NCI-H1694 treated with DMSO at 0.1 percent for 48 hours (cell line): ENCODE data around the gene SNCAIP.
"Not testable (repeated sequence)": the region's sequence is repeated elsewhere in the genome, so short reads cannot be mapped to it uniquely, and the experiment has no call there.

Experiments used
- DNase-seq: peaks from one replicate; lab custom pipeline; 2025; lab: John Stamatoyannopoulos, UW

The SNCAIP gene

GRCh38 chr5:122468351-122469116 lies 156.5 kb downstream of the SNCAIP start:
- DNase-seq: no peak

GRCh38 chr5:122469384-122469919 lies 157.4 kb downstream of the SNCAIP start:
- no peak for DNase-seq

- no peak for DNase-seq
These were observed 158.3 kb downstream of the SNCAIP start for GRCh38 chr5:122470365-122470764.

- DNase-seq: no peak
These were observed 159.2 kb downstream of the SNCAIP start for GRCh38 chr5:122471031-122471751.

GRCh38 chr5:122471752-122472061 lies 159.7 kb downstream of the SNCAIP start:
- no peak for DNase-seq

- DNase-seq: no peak
These were observed 161.3 kb downstream of the SNCAIP start for GRCh38 chr5:122473138-122473843.

GRCh38 chr5:122473941-122474340 lies 161.9 kb downstream of the SNCAIP start:
- DNase-seq: no peak

- no peak for DNase-seq
These were observed 166.9 kb downstream of the SNCAIP start for GRCh38 chr5:122478741-122479442.

- DNase-seq: no peak
These were observed 168.1 kb downstream of the SNCAIP start for GRCh38 chr5:122480146-122480545.

GRCh38 chr5:122484103-122484502 lies 172.1 kb downstream of the SNCAIP start:
- no peak for DNase-seq

GRCh38 chr5:122485226-122485625 lies 173.2 kb downstream of the SNCAIP start:
- DNase-seq: no peak

GRCh38 chr5:122486616-122487015 lies 174.6 kb downstream of the SNCAIP start:
- not testable (repeated sequence) for DNase-seq

- DNase-seq: no peak
These were observed 178.7 kb downstream of the SNCAIP start for GRCh38 chr5:122490718-122491117.

- peak; percentile 23 for DNase-seq
These were observed 180.6 kb downstream of the SNCAIP start for GRCh38 chr5:122492675-122493074.

GRCh38 chr5:122493091-122494021 lies 181.3 kb downstream of the SNCAIP start:
- DNase-seq: peak; percentile 25

- DNase-seq: no peak
These were observed 182.1 kb downstream of the SNCAIP start for GRCh38 chr5:122494109-122494508.

- DNase-seq: peak; percentile 47
These were observed 186.1 kb downstream of the SNCAIP start for GRCh38 chr5:122498163-122498562.

GRCh38 chr5:122499585-122499984 lies 187.5 kb downstream of the SNCAIP start:
- DNase-seq: no peak

GRCh38 chr5:122500245-122501088 lies 188.4 kb downstream of the SNCAIP start:
- peak; percentile 12 for DNase-seq

- DNase-seq: no peak
These were observed 189.0 kb downstream of the SNCAIP start for GRCh38 chr5:122501089-122501435.
